GM18508 (cell line): ENCODE data around the gene IKBKG.
"Not testable (repeated sequence)": the region's sequence is repeated elsewhere in the genome, so short reads cannot be mapped to it uniquely, and the experiment has no call there.

Experiments used
- ATAC-seq: cut with Tn5 transposase; IDR thresholded peaks from one replicate; pipeline ENCODE4 v1.9.1; 2021; ENCODE audit warnings: moderate number of reproducible peaks; ENCODE audit not compliant: insufficient read depth, unreplicated experiment

IKBKG gene

DNA sequence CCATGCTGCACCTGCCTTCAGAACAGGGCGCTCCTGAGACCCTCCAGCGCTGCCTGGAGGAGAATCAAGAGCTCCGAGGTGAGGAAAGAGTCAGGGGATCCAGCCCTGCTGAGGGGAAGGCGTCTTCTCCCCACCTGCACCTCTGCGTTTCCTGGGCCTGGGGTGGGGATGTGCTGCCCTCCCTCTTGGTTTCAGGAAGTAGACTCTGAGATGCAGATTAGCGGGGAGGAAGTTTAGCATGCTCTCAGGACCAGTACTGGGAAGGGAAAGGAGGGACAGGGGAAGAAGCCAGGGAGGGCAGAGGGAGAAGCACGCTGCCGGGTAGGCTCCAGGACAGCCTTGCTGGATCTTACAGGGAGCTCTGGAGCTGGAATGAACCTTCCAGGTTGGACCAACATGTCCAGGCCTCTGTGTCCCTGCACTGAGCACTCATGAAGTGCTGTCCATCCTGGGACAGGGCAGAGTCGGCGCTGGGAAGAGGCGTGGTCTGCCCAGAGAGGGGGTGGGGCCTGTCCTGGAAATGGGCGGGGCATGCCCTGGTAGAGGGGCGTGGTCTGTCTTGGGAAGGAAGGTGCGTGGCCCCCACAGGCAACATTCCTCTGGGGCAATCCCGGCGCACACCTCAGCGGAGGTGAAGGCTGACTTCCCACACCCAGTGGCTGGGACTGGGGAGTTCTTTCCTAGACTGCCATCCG is 4.8 kb downstream of the IKBKG start:
- not testable (repeated sequence) for ATAC-seq

DNA sequence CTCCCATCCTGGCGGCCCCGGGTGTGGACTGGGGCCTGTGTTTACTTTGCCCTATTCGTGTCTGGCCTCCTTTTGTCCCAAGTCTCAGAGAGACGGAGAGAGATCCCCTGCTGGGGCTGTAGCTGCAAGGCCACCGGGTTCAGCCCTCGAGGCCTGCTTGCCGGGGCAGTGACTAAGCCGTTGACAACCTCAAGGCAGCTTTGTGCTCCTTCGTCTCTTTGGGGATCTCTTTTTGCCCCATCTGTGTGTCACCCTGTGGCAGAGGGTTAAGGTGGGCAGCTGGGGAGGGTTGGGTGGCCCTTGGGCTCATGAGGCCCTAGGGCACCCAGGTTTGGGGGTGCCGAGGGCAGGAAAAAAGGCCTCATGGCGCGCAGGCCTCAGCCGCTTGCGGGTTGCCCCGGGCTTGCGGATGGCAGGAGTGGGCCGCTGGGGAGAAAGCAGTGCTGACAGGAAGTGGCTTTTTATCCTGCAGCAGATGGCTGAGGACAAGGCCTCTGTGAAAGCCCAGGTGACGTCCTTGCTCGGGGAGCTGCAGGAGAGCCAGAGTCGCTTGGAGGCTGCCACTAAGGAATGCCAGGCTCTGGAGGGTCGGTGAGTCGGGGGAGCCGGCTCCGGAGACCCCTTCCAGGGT is 10.8 kb downstream of the IKBKG start:
- ATAC-seq = not testable (repeated sequence)

DNA sequence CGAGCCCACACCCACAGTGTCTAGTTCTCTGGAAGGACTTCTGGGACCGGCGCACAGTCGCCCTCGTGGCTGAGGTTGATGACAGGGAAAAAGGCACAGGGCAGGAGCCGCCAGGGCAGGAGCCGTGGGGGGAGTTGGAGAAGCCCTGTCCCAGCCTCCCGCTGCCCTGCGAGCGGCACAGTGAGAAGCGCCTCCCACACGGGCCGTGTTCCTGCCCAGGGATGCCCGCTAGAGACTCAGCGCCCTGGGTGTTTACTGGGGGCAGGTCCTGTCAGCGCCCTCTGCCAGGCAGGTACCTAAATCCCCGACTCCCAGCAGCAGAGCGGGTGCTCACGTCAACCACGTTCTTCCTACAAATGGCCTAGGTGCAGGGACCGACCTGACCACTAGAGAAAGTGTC is 11.5 kb downstream of the IKBKG start:
- ATAC-seq = not testable (repeated sequence)

DNA sequence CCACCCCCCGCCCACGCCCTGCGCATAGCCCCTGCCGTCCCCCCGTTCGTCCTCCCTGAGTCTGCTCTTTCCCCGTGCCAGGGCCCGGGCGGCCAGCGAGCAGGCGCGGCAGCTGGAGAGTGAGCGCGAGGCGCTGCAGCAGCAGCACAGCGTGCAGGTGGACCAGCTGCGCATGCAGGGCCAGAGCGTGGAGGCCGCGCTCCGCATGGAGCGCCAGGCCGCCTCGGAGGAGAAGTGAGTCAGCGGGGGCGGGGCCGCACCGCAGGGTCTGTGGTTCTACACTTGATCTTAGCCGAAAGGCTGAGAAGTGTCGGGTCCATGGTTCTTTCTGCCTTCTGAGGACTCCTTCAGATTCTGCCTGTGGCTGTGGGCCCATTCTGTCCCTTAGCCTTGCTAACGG is 12.9 kb downstream of the IKBKG start:
- ATAC-seq = not testable (repeated sequence)

DNA sequence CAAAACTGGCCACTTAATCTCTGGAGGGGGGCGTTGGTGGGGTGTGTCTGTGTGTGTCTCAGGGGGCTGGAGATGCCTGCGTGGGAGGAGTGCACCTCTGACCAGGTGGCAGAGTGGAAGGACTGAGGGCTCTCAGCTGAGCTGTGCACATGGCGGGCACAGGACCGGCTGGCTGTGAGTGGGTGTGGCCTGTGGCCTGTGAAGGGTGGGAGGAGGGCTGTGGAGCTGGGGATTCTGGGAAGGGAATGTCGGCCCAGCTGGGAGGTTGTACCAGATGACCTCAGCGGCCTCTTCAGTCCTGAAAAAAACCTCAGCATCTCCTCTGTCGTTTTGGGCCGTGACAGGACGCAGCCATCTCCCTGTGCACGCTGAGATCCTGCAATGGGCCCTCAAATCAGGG is 14.9 kb downstream of the IKBKG start:
- ATAC-seq = not testable (repeated sequence)

DNA sequence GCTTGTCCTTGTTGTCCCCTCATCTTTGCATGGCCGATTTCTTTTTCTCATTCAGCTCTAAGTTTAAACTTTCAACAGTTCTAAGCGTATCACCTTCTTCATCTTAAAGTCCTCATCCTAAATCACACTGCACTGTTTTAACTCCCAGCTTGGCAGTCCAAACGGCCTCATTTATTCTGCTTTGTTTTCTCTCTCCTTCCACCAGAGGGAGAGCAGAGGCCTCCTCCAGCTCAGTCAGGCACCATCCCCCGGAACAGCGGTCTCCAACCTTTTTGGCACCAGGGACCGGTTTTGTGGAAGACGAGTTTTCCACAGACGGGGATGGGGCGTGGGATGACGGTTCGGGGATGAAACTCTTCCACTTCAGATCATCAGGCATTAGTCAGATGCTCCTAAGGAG is 22.9 kb downstream of the IKBKG start:
- not testable (repeated sequence) for ATAC-seq

DNA sequence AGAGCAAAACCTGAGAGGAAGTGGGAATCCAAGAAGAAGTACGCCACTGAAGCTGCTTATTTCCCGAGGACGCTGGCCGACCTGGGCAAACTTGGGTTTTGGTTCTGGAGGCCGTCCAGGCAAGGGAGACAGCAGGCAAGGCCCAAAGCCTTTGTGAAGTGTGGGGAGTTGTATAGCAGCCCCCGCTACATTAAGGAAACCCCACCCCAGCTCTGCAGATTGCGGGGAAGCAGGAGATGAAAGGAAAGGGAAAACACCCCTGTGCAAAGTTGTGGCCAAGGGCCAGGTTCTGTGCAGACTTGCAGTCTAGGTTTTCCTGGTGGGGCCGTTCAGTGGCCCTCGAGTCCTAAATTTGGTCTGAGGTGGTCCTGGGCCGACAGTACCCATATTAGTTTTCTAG is 25.6 kb downstream of the IKBKG start:
- not testable (repeated sequence) for ATAC-seq

DNA sequence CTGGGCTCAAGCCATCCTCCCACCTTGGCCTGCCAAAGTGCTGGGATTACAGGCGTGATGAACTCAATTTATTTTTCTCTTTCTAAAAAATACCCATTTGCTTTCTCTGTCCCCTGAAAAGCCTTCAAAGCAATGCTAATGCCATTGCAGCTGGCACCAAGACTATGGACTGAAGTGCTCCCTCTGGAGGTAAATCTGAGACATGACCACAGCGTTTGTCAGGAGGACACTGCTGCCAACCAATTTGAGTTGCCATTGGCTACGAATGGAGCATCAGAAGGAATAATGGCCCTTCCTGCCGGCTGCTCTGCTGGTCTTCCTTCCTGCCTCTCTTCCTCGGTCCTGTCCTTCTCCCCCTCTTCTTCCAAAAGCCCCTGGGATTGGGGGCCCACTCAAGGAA is 27.7 kb downstream of the IKBKG start:
- not testable (repeated sequence) for ATAC-seq

DNA sequence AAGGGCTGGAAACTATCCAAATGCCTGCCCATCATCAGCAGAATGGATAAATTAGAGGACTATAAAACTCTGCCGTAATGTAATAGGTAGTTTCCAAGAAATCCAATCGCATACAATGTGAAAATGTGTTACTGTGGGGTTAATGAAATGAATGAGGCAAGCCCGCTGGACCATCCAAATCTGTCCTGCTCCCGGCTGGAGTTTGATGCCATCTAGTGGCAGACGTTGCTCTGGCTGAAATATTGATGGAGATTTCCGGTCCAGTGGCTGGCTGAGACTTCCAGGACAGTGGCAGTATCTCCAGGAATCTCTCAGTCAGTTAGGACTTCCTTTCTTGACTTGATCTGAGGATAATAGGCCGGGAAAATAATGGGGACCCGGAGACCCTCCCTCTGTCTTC is 35.6 kb downstream of the IKBKG start:
- not testable (repeated sequence) for ATAC-seq

DNA sequence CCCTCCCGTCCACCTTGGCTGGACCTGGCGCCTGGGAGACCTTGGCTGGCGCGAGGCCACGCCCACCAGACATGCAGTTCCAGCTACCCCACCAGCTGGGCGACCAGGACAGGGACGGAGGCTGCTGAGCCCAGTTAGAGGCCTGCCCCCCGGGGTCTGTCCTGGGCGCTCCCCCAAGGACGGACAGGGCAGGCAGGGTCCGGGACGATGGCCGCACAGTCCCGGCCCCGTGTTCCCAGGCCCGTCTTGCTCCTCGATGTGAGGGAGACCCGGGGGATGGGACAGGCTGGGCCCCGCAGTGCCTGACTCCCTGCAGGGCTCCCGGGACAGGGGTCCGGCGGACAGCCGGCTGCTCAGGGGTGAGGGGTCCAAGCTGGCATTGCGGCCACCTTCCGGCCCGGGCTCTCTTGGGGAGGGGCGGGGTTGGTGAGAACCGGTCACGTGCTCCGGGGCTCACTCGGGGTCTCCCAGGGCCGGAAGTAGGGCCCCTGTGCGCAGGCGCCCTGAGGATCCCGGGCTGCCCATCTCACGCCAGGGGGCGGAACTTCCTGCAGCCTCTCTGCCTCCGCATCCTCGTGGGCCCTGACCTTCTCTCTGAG is 37.3 kb downstream of the IKBKG start, which contains the start of gene CTAG1A:
Gene CTAG1A (plus strand): TSS at position 549 of the 599 bp plus-strand sequence. CDS start 74 bp downstream, outside the sequence.
- not testable (repeated sequence) for ATAC-seq

DNA sequence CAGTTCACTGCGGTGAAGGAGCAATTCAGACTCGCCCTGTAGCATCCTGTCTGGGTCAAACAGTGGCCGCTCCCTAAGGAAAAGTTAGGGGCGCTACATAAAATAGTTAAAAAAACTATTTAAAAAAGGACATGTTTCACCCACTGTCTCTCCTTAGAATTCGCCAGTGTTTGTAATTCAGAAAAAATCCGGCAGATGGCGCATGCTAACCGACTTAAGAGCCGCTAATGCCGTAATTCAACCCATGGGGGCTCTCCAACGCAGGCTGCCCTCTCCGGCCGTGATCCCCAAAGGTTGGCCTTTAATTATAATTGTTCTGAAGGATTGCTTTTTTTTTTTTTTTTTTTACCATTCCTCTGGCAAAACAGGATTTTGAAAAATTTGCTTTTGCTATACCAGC is 43.0 kb downstream of the IKBKG start:
- ATAC-seq = not testable (repeated sequence)

DNA sequence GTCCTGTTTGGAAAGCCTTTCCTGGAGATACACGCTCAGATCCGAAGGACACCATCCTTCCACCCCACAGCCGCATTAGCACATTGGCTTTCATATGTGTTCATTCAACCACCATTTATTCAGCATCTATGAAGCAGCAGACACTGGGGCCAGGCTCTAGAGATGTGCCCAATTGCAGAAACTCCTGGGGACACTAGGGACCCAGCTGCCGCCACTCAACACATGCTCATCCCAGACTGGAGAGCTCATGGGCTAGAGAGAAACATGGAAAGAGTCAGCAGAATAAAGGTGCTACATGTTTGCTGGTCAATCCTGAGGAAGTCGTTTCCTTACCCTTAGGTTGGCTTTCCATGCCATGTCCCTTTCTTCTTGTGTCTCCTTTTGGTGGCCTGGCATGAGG is 45.1 kb downstream of the IKBKG start:
- ATAC-seq = no peak

DNA sequence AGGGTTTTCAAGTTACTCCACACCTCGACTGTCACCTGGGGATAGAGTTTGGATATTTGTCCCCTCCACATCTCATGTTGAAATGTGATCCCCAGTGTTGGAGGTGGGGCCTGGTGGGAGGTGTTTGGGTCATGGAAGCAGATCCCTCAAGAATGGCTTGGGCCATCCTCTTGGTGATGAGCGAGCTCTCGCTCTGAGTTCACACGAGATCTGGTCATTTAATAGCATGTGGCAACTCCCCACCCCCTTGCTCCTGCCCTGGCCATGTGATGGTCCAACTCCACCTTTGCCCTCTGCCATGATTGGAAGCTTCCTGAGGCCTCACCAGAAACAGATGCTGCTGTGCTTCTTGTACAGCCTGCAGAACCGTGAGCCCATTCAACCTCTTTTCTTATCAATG is 45.8 kb downstream of the IKBKG start:
- no peak for ATAC-seq

DNA sequence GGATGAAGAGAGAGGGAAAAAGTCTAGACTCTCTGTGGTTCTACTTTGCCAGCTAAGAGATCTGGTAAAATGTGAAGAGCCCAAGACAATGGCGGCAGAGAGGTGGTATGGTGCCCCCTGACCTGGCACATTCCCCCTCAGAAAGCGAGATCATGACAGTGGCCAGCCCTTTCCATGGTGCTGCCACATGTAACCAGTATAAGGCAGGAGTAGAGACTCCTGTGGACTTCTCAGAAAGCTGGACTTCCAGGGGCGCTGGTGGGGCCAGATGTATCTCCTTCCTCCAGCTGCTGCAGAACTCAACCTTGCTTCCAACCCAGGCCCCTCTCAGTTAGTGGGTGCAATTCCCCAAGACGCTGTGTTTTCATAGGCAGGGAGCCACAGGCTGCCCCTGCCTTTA is 47.1 kb downstream of the IKBKG start:
- no peak for ATAC-seq

DNA sequence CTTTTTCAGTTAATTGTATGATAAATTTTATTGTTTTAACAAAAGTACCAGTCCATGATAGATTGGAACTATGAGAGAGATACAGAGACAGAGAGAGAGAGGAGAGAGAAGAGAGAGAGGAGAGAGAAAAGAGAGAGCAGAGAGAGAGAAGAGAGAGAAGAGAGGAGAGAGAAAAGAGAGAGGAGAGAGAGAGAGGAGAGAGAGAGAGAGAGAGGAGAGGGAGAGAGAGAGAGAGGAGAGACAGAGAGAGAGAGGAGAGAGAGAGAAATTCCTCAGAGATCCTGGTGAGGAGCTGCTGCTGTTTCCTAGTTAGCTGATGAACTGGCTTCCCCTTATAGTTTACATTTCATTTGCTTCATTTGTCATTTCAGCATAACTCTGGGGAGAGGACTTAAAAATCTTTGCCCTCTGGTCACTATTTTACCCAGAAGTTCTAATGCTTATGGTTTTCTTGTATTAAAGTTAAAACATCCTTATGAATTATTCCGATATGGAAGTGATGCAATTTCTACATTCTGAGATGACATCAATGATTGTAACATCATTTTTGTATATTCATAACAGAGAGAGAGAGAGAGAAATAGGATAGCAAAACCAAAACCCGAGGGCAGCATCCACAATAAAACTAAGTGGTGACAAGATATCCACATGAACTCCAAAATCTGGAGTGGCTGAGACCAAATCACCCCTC is 48.3 kb downstream of the IKBKG start:
- ATAC-seq = no peak

DNA sequence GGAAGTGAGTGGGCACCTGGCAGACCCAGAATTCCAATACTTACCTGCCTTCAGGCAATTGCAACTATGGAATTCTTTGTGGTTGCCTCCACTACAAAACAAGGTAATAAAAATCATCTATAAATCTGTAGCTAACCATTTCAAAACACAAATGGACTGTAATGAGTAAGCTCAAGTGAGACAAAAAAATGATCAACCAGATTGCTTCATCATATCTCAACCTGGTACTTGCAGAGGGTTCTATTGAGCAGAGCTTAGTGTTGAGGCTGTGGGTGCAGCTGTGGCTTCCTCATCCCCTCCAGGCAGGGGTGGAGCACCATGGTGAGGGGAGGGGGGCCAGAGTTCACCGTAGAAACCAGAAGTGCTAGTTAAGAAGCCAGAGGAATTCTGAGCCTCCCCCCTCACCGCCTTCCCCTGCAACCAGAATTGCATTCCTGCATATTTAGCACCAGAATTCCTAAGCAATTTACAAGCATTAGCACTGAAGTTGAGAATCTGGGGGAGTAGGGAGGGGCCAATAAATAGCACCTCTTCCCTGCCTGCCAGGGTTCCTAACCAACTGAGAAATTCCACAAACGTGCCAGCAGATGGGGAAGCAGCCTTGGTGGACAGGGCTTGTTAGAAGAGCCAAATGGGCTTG is 49.0 kb downstream of the IKBKG start:
- no peak for ATAC-seq

DNA sequence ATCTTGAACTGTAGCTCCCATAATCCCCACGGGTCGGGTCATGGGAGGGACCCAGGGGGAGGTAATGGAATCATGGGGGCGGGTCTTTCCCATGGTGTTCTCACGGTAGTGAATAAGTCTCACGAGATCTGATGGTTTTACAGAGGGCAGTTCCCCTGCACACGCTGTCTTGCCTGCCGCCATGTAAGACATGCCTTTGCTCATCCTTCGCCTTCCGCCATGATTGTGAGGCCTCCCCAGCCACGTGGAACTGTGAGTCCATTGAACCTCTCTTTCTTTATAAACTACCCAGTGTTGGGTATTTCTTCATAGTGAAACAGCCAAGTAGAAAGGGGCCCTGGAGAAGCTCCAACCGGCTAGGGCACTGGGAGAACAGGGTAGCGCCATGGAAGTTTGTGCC is 49.8 kb downstream of the IKBKG start:
- ATAC-seq = no peak

DNA sequence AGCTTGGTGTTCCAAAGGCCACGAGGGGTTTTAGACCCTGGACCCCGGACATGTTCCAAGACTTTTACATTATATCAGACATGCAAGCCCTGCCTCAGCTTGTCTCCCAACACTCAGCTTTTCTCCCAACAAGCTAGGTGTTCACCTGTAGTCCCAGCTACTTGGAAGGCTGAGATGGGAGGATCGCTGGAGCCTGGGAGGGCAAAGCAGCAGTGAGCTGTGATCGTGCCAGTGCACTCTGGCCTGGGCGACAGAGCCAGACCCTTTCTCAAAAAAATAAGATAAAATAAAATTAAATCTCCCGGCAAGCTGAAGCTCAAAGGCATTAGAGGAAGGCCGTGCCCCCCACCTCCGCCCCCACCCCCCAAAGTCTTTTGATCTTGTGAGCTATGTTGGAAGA is 51.2 kb downstream of the IKBKG start:
- no peak for ATAC-seq

DNA sequence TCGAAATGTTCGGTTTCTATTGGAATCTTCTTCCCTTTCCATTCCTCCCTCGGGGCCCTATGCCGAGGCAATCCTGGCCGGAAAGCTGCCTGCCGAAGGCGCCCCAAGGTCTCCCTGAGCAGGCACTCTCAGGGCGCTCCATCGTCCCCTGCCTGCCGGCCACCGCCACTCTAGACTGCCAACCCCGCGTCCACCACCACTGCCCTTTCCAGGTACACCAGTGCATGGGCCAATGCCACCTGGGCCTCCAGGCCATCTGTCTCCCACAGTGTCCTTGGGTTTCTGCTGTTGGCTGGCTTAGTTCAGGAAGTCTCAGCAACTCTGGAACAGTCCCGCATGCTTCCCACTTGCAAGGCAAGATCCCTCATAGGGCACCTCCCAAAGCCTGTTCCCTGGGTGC is 52.1 kb downstream of the IKBKG start:
- no peak for ATAC-seq

DNA sequence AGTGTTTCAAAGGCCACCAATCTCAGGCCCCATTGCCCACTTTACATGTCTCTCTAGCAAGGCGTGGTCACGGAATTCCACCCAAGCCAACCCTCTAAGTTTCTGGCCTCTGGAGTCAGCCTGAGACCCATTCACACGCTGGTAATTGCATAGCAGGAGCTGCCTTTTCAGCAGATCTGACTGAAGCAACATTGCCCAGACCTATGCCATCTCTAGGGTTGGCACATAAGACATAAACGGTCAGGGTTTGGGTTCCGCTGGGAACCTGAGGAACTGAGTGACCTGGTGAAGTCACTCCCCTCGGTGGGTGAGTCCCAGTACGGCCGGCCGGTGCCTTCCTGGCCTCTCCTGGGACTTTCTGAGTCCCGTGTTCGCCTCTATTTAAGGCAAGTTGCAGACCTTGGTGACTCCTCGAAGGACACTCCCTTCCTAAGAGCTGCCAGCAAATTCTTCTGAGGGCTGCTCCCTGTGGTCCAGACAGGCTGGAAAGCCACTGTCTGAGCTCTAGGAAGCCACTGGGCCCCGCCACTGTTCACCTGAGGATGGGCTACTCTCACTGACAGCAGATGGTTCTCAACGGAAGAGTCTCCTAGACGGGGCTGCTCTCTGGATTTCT is 53.4 kb downstream of the IKBKG start:
- no peak for ATAC-seq
